Measurements from ENCODE around the gene ZNF813.
"Not testable (repeated sequence)": the region's sequence is repeated elsewhere in the genome, so short reads cannot be mapped to it uniquely, and the experiment has no call there.

ZNF813 gene

GRCh38 chr19:53424968-53425597 is 42.5 kb upstream of the ZNF813 start:
- H3K9ac ChIP-seq (ENCODE audit: low read length) = no peak overlapping the region
- no peak overlapping the region for H2BK5ac ChIP-seq (ENCODE audit: low read length)
- no peak overlapping the region for H4K5ac ChIP-seq (ENCODE audit: low read length)
- H4K8ac ChIP-seq (ENCODE audit: low read depth, low read length) = no peak overlapping the region
- no peak overlapping the region for H3K18ac ChIP-seq (ENCODE audit: low read length)
- no peak overlapping the region for H3K4me2 ChIP-seq (ENCODE audit: low read length)
- peak; percentile 88 for DNase-seq
- no peaks in the 10 kb centered on the region for H3K79me2 ChIP-seq (ENCODE audit: control insufficient read depth, insufficient read depth, low read length)
- no peak overlapping the region for H2AK5ac ChIP-seq (ENCODE audit: low read length)
- no peak overlapping the region for H3K4me3 ChIP-seq (ENCODE audit: low read length)
- no peak overlapping the region for H2BK120ac ChIP-seq (ENCODE audit: low read depth, low read length)
- no peaks in the 10 kb centered on the region for H3K79me1 ChIP-seq (ENCODE audit: low read length)
- no peaks in the 10 kb centered on the region for H3K27me3 ChIP-seq (ENCODE audit: insufficient read depth, low read length, poor library complexity)
- no peak overlapping the region for H3K4ac ChIP-seq (ENCODE audit: low read depth, low read length)
- no peak overlapping the region for H3K23ac ChIP-seq (ENCODE audit: low read length)
- WGBS (ENCODE audit: extremely low coverage, insufficient coverage, low lambda C conversion rate) = no CpG with 5 or more reads among the region's 9 CpGs
- no peaks in the 10 kb centered on the region for H3K36me3 ChIP-seq (ENCODE audit: control insufficient read depth, insufficient read depth, low read length)
- no peaks in the 10 kb centered on the region for H3K4me1 ChIP-seq (ENCODE audit: control insufficient read depth, low read depth, low read length)
- H3K56ac ChIP-seq (ENCODE audit: low read length) = no peak overlapping the region
- no peak overlapping the region for H3K27ac ChIP-seq (ENCODE audit: low read depth, low read length)
- H2BK15ac ChIP-seq (replicated peaks; ENCODE audit: low read depth) = no peak overlapping the region

- no peak within 1 kb of the TSS for H2AK5ac ChIP-seq (ENCODE audit: low read length)
- no peak within 1 kb of the TSS for H4K8ac ChIP-seq (ENCODE audit: low read depth, low read length)
- H3K4me2 ChIP-seq (ENCODE audit: low read length) = peak within 1 kb of the TSS; percentile 77
- peaks cover 6% of the 10 kb centered on the region for H3K79me1 ChIP-seq (ENCODE audit: low read length)
- peak within 1 kb of the TSS; percentile 89 for H3K23ac ChIP-seq (ENCODE audit: low read length)
- peak within 1 kb of the TSS; percentile 95 for H3K4me3 ChIP-seq (ENCODE audit: low read length)
- no peaks in the 10 kb centered on the region for H3K27me3 ChIP-seq (ENCODE audit: insufficient read depth, low read length, poor library complexity)
- H3K36me3 ChIP-seq (ENCODE audit: control insufficient read depth, insufficient read depth, low read length) = no peaks in the 10 kb centered on the region
- peak within 1 kb of the TSS; percentile 95 for H3K56ac ChIP-seq (ENCODE audit: low read length)
- no peak within 1 kb of the TSS for H4K5ac ChIP-seq (ENCODE audit: low read length)
- H2BK15ac ChIP-seq (replicated peaks; ENCODE audit: low read depth) = no peak within 1 kb of the TSS
- DNase-seq = peak; percentile 96
- WGBS (ENCODE audit: extremely low coverage, insufficient coverage, low lambda C conversion rate) = no CpG with 5 or more reads among the region's 46 CpGs
- peak within 1 kb of the TSS; percentile 70 for H3K4ac ChIP-seq (ENCODE audit: low read depth, low read length)
- no peak within 1 kb of the TSS for H2BK5ac ChIP-seq (ENCODE audit: low read length)
- H2BK120ac ChIP-seq (ENCODE audit: low read depth, low read length) = no peak within 1 kb of the TSS
- H3K4me1 ChIP-seq (ENCODE audit: control insufficient read depth, low read depth, low read length) = peaks cover 2% of the 10 kb centered on the region
- peak within 1 kb of the TSS; percentile 34 for H3K18ac ChIP-seq (ENCODE audit: low read length)
- H3K27ac ChIP-seq (ENCODE audit: low read depth, low read length) = peak within 1 kb of the TSS; percentile 74
- peak within 1 kb of the TSS; percentile 89 for H3K9ac ChIP-seq (ENCODE audit: low read length)
- H3K79me2 ChIP-seq (ENCODE audit: control insufficient read depth, insufficient read depth, low read length) = peaks cover 9% of the 10 kb centered on the region
These were observed 36.0 kb upstream of the ZNF813 start, which contains the start of gene ZNF761 for GRCh38 chr19:53431399-53432087. TSS of gene ZNF761 (plus strand) at chr19:53431984. CDS start at chr19:53447269, 15,285 bp downstream.

GRCh38 chr19:53432088-53432661 is 35.4 kb upstream of the ZNF813 start:
- Histone ChIP-seq H3K4me2 (ENCODE audit: low read length) (peak overlapping the region; percentile 62), H3K27me3 (ENCODE audit: insufficient read depth, low read length, poor library complexity) (no peaks in the 10 kb centered on the region), H3K56ac (ENCODE audit: low read length) (peak overlapping the region; percentile 95), H3K79me2 (ENCODE audit: control insufficient read depth, insufficient read depth, low read length) (peaks cover 9% of the 10 kb centered on the region), H3K23ac (ENCODE audit: low read length) (peak overlapping the region; percentile 89), H4K8ac (ENCODE audit: low read depth, low read length) (no peak overlapping the region), H3K9ac (ENCODE audit: low read length) (peak overlapping the region; percentile 89), H2BK15ac (replicated peaks; ENCODE audit: low read depth) (no peak overlapping the region), H3K18ac (ENCODE audit: low read length) (peak overlapping the region; percentile 34), H4K5ac (ENCODE audit: low read length) (no peak overlapping the region), H3K4ac (ENCODE audit: low read depth, low read length) (peak overlapping the region; percentile 70), H2BK5ac (ENCODE audit: low read length) (no peak overlapping the region), H2BK120ac (ENCODE audit: low read depth, low read length) (no peak overlapping the region), H3K36me3 (ENCODE audit: control insufficient read depth, insufficient read depth, low read length) (no peaks in the 10 kb centered on the region), H3K27ac (ENCODE audit: low read depth, low read length) (no peak overlapping the region), H3K79me1 (ENCODE audit: low read length) (peaks cover 6% of the 10 kb centered on the region), H3K4me3 (ENCODE audit: low read length) (peak overlapping the region; percentile 95), H2AK5ac (ENCODE audit: low read length) (no peak overlapping the region), H3K4me1 (ENCODE audit: control insufficient read depth, low read depth, low read length) (peaks cover 2% of the 10 kb centered on the region)
- WGBS (ENCODE audit: extremely low coverage, insufficient coverage, low lambda C conversion rate) = no CpG with 5 or more reads among the region's 30 CpGs
- DNase-seq = peak; percentile 34

- not testable (repeated sequence) for H3K36me3 ChIP-seq (ENCODE audit: control insufficient read depth, insufficient read depth, low read length); H3K9ac ChIP-seq (ENCODE audit: low read length); H2BK5ac ChIP-seq (ENCODE audit: low read length); H2BK15ac ChIP-seq (replicated peaks; ENCODE audit: low read depth); H4K5ac ChIP-seq (ENCODE audit: low read length); H3K79me2 ChIP-seq (ENCODE audit: control insufficient read depth, insufficient read depth, low read length); DNase-seq; H2BK120ac ChIP-seq (ENCODE audit: low read depth, low read length); H3K27ac ChIP-seq (ENCODE audit: low read depth, low read length); H3K4me1 ChIP-seq (ENCODE audit: control insufficient read depth, low read depth, low read length); H2AK5ac ChIP-seq (ENCODE audit: low read length); H3K4me2 ChIP-seq (ENCODE audit: low read length); H3K79me1 ChIP-seq (ENCODE audit: low read length); H3K18ac ChIP-seq (ENCODE audit: low read length); H4K8ac ChIP-seq (ENCODE audit: low read depth, low read length); H3K23ac ChIP-seq (ENCODE audit: low read length); H3K4ac ChIP-seq (ENCODE audit: low read depth, low read length); H3K27me3 ChIP-seq (ENCODE audit: insufficient read depth, low read length, poor library complexity); H3K56ac ChIP-seq (ENCODE audit: low read length)
- no CpG with 5 or more reads among the region's 2 CpGs for WGBS (ENCODE audit: extremely low coverage, insufficient coverage, low lambda C conversion rate)
- peak overlapping the region; percentile 34 for H3K4me3 ChIP-seq (ENCODE audit: low read length)
These were observed 23.7 kb upstream of the ZNF813 start for GRCh38 chr19:53443809-53444208.

GRCh38 chr19:53447196-53447595 is 20.3 kb upstream of the ZNF813 start:
- not testable (repeated sequence) for H2BK5ac ChIP-seq (ENCODE audit: low read length); H3K23ac ChIP-seq (ENCODE audit: low read length); H3K27ac ChIP-seq (ENCODE audit: low read depth, low read length); H3K56ac ChIP-seq (ENCODE audit: low read length); H3K4ac ChIP-seq (ENCODE audit: low read depth, low read length); H3K79me2 ChIP-seq (ENCODE audit: control insufficient read depth, insufficient read depth, low read length); H3K9ac ChIP-seq (ENCODE audit: low read length); H3K27me3 ChIP-seq (ENCODE audit: insufficient read depth, low read length, poor library complexity); H3K4me1 ChIP-seq (ENCODE audit: control insufficient read depth, low read depth, low read length); H2AK5ac ChIP-seq (ENCODE audit: low read length); DNase-seq; H3K79me1 ChIP-seq (ENCODE audit: low read length); H3K36me3 ChIP-seq (ENCODE audit: control insufficient read depth, insufficient read depth, low read length); H2BK120ac ChIP-seq (ENCODE audit: low read depth, low read length); H4K5ac ChIP-seq (ENCODE audit: low read length); H3K18ac ChIP-seq (ENCODE audit: low read length); H2BK15ac ChIP-seq (replicated peaks; ENCODE audit: low read depth); H3K4me3 ChIP-seq (ENCODE audit: low read length); H4K8ac ChIP-seq (ENCODE audit: low read depth, low read length); H3K4me2 ChIP-seq (ENCODE audit: low read length)
- no CpG with 5 or more reads among the region's 5 CpGs for WGBS (ENCODE audit: extremely low coverage, insufficient coverage, low lambda C conversion rate)
